Measurements from ENCODE around the gene MSI2. TPM values are rescaled to one million over a fixed set of nuclear protein-coding genes. Genes with fewer than 3 reads are reported as not detected.

Gene MSI2
- total RNA-seq, 4 donors from 2014 or later: 15.9 to 22.9 (median 17.0) TPM

GRCh38 chr17:57447357-57447989 lies 191.2 kb downstream of the MSI2 start:
- Histone ChIP-seq H3K27ac (no peak overlapping the region), H3K9me3 (no peaks in the 10 kb centered on the region), H3K27me3 (peaks cover 0 to 7% (median 0%) of the 10 kb centered on the region in 4 donors), H3K4me1 (peaks cover 6 to 23% (median 8%) of the 10 kb centered on the region in 3 donors), H3K36me3 (no peaks in the 10 kb centered on the region), H3K4me3 (no peak overlapping the region)
- TF ChIP-seq CTCF (IDR thresholded peaks at IDR 0.05) (no peak), POLR2A (IDR thresholded peaks at IDR 0.05) (no peak)
- WGBS, 2 donors: 77 to 98% methylated on average over 5 to 10 of the region's 10 CpGs
- intact Hi-C loops (cut with DNase I): no loop called here
- DNase-seq: no peak

GRCh38 chr17:57447990-57448758 lies 191.9 kb downstream of the MSI2 start:
- peaks cover 2 to 16% (median 3%) of the 10 kb centered on the region in 3 donors for H3K4me1 ChIP-seq
- H3K27me3 ChIP-seq: peaks cover 0 to 7% (median 0%) of the 10 kb centered on the region in 4 donors
- H3K27ac ChIP-seq: no peak overlapping the region
- no peaks in the 10 kb centered on the region for H3K9me3 ChIP-seq
- DNase-seq: no peak
- H3K36me3 ChIP-seq: no peaks in the 10 kb centered on the region
- TF ChIP-seq CTCF (IDR thresholded peaks at IDR 0.05) (no peak), POLR2A (IDR thresholded peaks at IDR 0.05) (no peak)
- intact Hi-C loops (cut with DNase I): no loop called here
- no peak overlapping the region for H3K4me3 ChIP-seq
- WGBS, 2 donors: 53 to 57% methylated on average over 8 to 10 of the region's 10 CpGs

- intact Hi-C loops (cut with DNase I): no loop called here
- DNase-seq: no peak
- H3K4me3 ChIP-seq: no peak overlapping the region
- 91 to 98% methylated on average over 6 to 7 of the region's 7 CpGs for WGBS, 2 donors
- no peaks in the 10 kb centered on the region for H3K9me3 ChIP-seq
- H3K27me3 ChIP-seq: peaks cover 0 to 2% (median 0%) of the 10 kb centered on the region in 4 donors
- TF ChIP-seq POLR2A (IDR thresholded peaks at IDR 0.05) (no peak), CTCF (IDR thresholded peaks at IDR 0.05) (no peak)
- H3K27ac ChIP-seq: no peak overlapping the region
- peaks cover 0 to 10% (median 0%) of the 10 kb centered on the region in 3 donors for H3K4me1 ChIP-seq
- no peaks in the 10 kb centered on the region for H3K36me3 ChIP-seq
These were observed 192.5 kb downstream of the MSI2 start for GRCh38 chr17:57448759-57449283.

- Histone ChIP-seq H3K27ac (no peak overlapping the region), H3K36me3 (peaks cover 0 to 6% (median 0%) of the 10 kb centered on the region in 3 donors), H3K9me3 (no peaks in the 10 kb centered on the region), H3K4me1 (peaks cover 0 to 18% (median 6%) of the 10 kb centered on the region in 3 donors), H3K27me3 (no peaks in the 10 kb centered on the region), H3K4me3 (no peak overlapping the region)
- 73 to 79% methylated on average over 7 to 8 of the region's 8 CpGs for WGBS, 2 donors
- TF ChIP-seq CTCF (IDR thresholded peaks at IDR 0.05): no peak
- TF ChIP-seq POLR2A (IDR thresholded peaks at IDR 0.05): no peak
- intact Hi-C loops (cut with DNase I): no loop called here
- DNase-seq: no peak
These were observed 194.9 kb downstream of the MSI2 start for GRCh38 chr17:57451191-57451590.

- Histone ChIP-seq H3K36me3 (peaks cover 0 to 10% (median 0%) of the 10 kb centered on the region in 3 donors), H3K4me3 (no peak overlapping the region), H3K27ac (no peak overlapping the region), H3K4me1 (peaks cover 0 to 18% (median 6%) of the 10 kb centered on the region in 3 donors), H3K9me3 (no peaks in the 10 kb centered on the region), H3K27me3 (no peaks in the 10 kb centered on the region)
- WGBS, 2 donors: 59 to 85% methylated on average over 5 to 7 of the region's 7 CpGs
- intact Hi-C loops (cut with DNase I): no loop called here
- TF ChIP-seq POLR2A (IDR thresholded peaks at IDR 0.05): no peak
- TF ChIP-seq CTCF (IDR thresholded peaks at IDR 0.05): no peak
- DNase-seq: no peak
These were observed 195.3 kb downstream of the MSI2 start for GRCh38 chr17:57451643-57452042.
